ENCODE results near the gene SIRPB1. TPM values are rescaled to one million over a fixed set of nuclear protein-coding genes. Genes with fewer than 3 reads are reported as not detected.

Gene SIRPB1
- polyA plus RNA-seq, 4 donors, result 0.22 to 1.5 (median 0.54) TPM; not detected in 1

DNA sequence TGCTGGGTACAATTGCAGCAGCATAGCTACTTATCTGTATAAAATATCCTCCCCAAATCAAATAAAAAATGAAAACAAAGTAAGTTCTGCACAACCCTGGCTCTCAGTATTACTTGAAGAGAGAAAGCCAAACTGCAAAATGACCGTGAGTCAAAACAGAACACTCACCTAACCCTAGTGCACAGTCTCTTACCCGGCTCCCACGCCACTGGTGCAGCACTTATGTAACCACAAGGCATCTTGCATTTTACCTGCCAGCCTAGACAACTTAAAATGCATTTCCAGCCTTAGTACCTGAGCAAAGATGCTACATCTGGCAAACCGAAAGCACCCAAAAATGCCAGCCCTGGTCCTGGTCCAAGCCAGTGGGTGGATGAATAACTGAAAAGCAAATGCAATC lies 12.4 kb upstream of the SIRPB1 start:
- FAIRE-seq (no peak), DNase-seq (no peak)
- Histone ChIP-seq H3K36me3 (ENCODE audit: control insufficient read depth in 3 of 3, insufficient read depth in 2 of 3, low read depth in 1 of 3, low read length in 3 of 3) (no peaks in the 10 kb centered on the region), H3K27me3 (ENCODE audit: control insufficient read depth in 3 of 3, insufficient read depth in 3 of 3, low read length in 3 of 3) (no peaks in the 10 kb centered on the region), H3K4me3 (ENCODE audit: low read depth in 1 of 3, low read length in 3 of 3) (no peak overlapping the region), H3K4me1 (ENCODE audit: control insufficient read depth in 3 of 3, insufficient read depth in 2 of 3, low read depth in 1 of 3, low read length in 2 of 3) (no peaks in the 10 kb centered on the region), H3K9me3 (ENCODE audit: control insufficient read depth in 2 of 2, insufficient read depth in 1 of 2, low read depth in 1 of 2, low read length in 1 of 2) (no peaks in the 10 kb centered on the region), H3K27ac (ENCODE audit: low read depth in 1 of 3, low read length in 2 of 3) (no peak overlapping the region)
- WGBS, 3 donors, result 74 to 85% (median 75%) methylated on average over 4 of the region's 4 CpGs

DNA sequence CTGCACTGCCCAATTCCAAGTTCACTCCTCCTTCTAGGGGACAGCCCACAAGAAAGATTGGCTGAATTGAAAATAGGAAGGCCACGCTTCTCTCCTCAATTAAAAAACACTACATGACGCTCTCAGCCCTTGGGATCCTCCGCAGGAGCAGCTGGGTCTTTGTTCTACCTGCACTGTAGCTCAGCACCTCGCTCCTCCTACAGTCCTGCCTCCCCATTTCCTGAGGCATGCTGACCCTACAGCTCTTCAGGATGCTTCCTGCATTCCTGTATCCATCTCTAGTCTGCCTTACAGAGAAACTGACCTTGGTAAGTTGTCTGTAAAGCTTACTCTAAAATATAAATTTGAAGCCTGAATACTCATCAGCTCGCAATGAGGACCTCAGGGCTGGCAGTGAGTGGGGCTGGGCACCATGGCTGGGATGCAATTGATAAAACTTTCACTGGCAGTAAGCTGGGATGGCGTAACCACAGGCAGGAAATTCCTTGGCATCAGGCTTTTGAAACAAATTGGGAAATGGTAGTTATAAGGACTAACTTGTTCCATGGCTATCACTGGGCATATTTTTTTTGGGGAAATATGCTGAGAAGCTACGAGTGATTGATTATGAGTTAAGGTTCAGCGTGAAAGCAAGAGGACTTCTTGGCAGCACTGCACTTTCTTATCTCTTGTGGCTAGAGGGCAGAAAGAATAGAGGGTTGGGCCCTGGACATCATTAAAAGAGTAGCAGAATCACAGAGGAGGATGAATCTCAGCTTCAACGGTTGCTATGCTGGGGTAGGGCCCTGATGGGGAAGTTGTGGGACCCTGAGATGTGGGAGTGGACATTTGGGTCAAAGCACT lies 11.7 kb upstream of the SIRPB1 start:
- Histone ChIP-seq H3K4me3 (ENCODE audit: low read depth in 1 of 3, low read length in 3 of 3) (no peak overlapping the region), H3K27me3 (ENCODE audit: control insufficient read depth in 3 of 3, insufficient read depth in 3 of 3, low read length in 3 of 3) (no peaks in the 10 kb centered on the region), H3K9me3 (ENCODE audit: control insufficient read depth in 2 of 2, insufficient read depth in 1 of 2, low read depth in 1 of 2, low read length in 1 of 2) (no peaks in the 10 kb centered on the region), H3K4me1 (ENCODE audit: control insufficient read depth in 3 of 3, insufficient read depth in 2 of 3, low read depth in 1 of 3, low read length in 2 of 3) (no peaks in the 10 kb centered on the region), H3K27ac (ENCODE audit: low read depth in 1 of 3, low read length in 2 of 3) (no peak overlapping the region), H3K36me3 (ENCODE audit: control insufficient read depth in 3 of 3, insufficient read depth in 2 of 3, low read depth in 1 of 3, low read length in 3 of 3) (no peaks in the 10 kb centered on the region)
- FAIRE-seq, result no peak
- WGBS, 3 donors, result 54 to 60% (median 56%) methylated on average over 9 of the region's 9 CpGs
- DNase-seq, result no peak

DNA sequence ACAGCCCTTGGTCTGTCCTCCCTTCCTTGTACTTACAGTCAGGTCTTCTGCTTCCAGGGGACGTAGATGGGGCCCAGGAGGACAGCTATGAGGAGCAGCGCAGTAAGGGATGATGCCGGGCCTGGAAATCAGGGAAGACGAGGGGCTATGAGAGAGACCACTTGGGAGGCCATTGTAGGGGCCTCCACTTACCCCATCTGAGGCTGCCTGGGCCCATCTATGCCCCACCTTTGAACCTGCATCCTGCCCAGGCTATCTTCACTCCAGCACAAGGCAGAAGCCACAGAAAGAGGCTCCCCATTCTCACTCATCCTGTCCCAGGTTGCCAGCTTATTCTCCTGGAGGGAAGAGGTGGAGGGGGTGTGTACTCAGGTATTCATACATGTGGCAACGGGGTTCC lies 10.4 kb upstream of the SIRPB1 start:
- Histone ChIP-seq H3K9me3 (ENCODE audit: control insufficient read depth in 2 of 2, insufficient read depth in 1 of 2, low read depth in 1 of 2, low read length in 1 of 2) (no peaks in the 10 kb centered on the region), H3K27ac (ENCODE audit: low read depth in 1 of 3, low read length in 2 of 3) (no peak overlapping the region), H3K36me3 (ENCODE audit: control insufficient read depth in 3 of 3, insufficient read depth in 2 of 3, low read depth in 1 of 3, low read length in 3 of 3) (no peaks in the 10 kb centered on the region), H3K27me3 (ENCODE audit: control insufficient read depth in 3 of 3, insufficient read depth in 3 of 3, low read length in 3 of 3) (no peaks in the 10 kb centered on the region), H3K4me1 (ENCODE audit: control insufficient read depth in 3 of 3, insufficient read depth in 2 of 3, low read depth in 1 of 3, low read length in 2 of 3) (no peaks in the 10 kb centered on the region), H3K4me3 (ENCODE audit: low read depth in 1 of 3, low read length in 3 of 3) (no peak overlapping the region)
- FAIRE-seq (no peak), DNase-seq (no peak)
- 81 to 93% (median 86%) methylated on average over 5 of the region's 5 CpGs for WGBS, 3 donors

- no peak overlapping the region for H3K27ac ChIP-seq (ENCODE audit: low read depth in 1 of 3, low read length in 2 of 3)
- H3K9me3 ChIP-seq (ENCODE audit: control insufficient read depth in 2 of 2, insufficient read depth in 1 of 2, low read depth in 1 of 2, low read length in 1 of 2), result no peaks in the 10 kb centered on the region
- DNase-seq (no peak), FAIRE-seq (no peak)
- 71 to 80% (median 77%) methylated on average over 5 of the region's 5 CpGs for WGBS, 3 donors
- no peak overlapping the region for H3K4me3 ChIP-seq (ENCODE audit: low read depth in 1 of 3, low read length in 3 of 3)
- no peaks in the 10 kb centered on the region for H3K36me3 ChIP-seq (ENCODE audit: control insufficient read depth in 3 of 3, insufficient read depth in 2 of 3, low read depth in 1 of 3, low read length in 3 of 3)
- H3K27me3 ChIP-seq (ENCODE audit: control insufficient read depth in 3 of 3, insufficient read depth in 3 of 3, low read length in 3 of 3), result no peaks in the 10 kb centered on the region
- H3K4me1 ChIP-seq (ENCODE audit: control insufficient read depth in 3 of 3, insufficient read depth in 2 of 3, low read depth in 1 of 3, low read length in 2 of 3), result no peaks in the 10 kb centered on the region
Measured at GRCh38 chr20:1629321-1629720, 9.5 kb upstream of the SIRPB1 start.

DNA sequence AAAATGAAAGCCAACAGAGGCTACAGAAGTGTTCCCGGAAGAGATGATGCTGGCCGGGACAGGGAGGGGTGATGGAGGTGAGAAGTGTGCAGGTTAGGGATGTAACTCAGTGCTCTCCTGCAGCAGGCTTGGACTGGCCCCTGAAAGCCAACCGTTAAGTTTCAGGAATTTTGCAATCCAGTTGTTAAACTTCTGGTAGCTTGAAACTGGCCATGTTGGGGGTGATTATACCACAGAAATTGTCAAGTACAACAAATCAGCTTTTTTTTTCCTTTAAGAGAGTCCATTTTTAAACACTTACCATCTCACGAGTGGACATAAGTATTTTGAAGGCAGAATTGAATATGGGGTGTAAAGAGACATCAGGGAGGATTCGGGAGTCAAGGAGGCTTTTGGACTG lies 8.8 kb upstream of the SIRPB1 start:
- no peak for FAIRE-seq
- no peaks in the 10 kb centered on the region for H3K9me3 ChIP-seq (ENCODE audit: control insufficient read depth in 2 of 2, insufficient read depth in 1 of 2, low read depth in 1 of 2, low read length in 1 of 2)
- H3K27ac ChIP-seq (ENCODE audit: low read depth in 1 of 3, low read length in 2 of 3), result no peak overlapping the region
- DNase-seq, result no peak
- no peaks in the 10 kb centered on the region for H3K4me1 ChIP-seq (ENCODE audit: control insufficient read depth in 3 of 3, insufficient read depth in 2 of 3, low read depth in 1 of 3, low read length in 2 of 3)
- no peaks in the 10 kb centered on the region for H3K27me3 ChIP-seq (ENCODE audit: control insufficient read depth in 3 of 3, insufficient read depth in 3 of 3, low read length in 3 of 3)
- H3K4me3 ChIP-seq (ENCODE audit: low read depth in 1 of 3, low read length in 3 of 3), result no peak overlapping the region
- H3K36me3 ChIP-seq (ENCODE audit: control insufficient read depth in 3 of 3, insufficient read depth in 2 of 3, low read depth in 1 of 3, low read length in 3 of 3), result no peaks in the 10 kb centered on the region
- WGBS, 3 donors, result 78 to 82% (median 81%) methylated on average over 5 of the region's 5 CpGs

GRCh38 chr20:1627200-1627550 lies 7.4 kb upstream of the SIRPB1 start:
- H3K4me1 ChIP-seq (ENCODE audit: control insufficient read depth in 3 of 3, insufficient read depth in 2 of 3, low read depth in 1 of 3, low read length in 2 of 3), result peaks cover 0 to 8% (median 0%) of the 10 kb centered on the region in 3 donors
- no peak overlapping the region for H3K4me3 ChIP-seq (ENCODE audit: low read depth in 1 of 3, low read length in 3 of 3)
- H3K27me3 ChIP-seq (ENCODE audit: control insufficient read depth in 3 of 3, insufficient read depth in 3 of 3, low read length in 3 of 3), result no peaks in the 10 kb centered on the region
- no peaks in the 10 kb centered on the region for H3K36me3 ChIP-seq (ENCODE audit: control insufficient read depth in 3 of 3, insufficient read depth in 2 of 3, low read depth in 1 of 3, low read length in 3 of 3)
- FAIRE-seq (no peak), DNase-seq (no peak)
- H3K9me3 ChIP-seq (ENCODE audit: control insufficient read depth in 2 of 2, insufficient read depth in 1 of 2, low read depth in 1 of 2, low read length in 1 of 2), result no peaks in the 10 kb centered on the region
- no peak overlapping the region for H3K27ac ChIP-seq (ENCODE audit: low read depth in 1 of 3, low read length in 2 of 3)
- 78 to 91% (median 84%) methylated on average over 2 of the region's 2 CpGs for WGBS, 3 donors

- H3K4me3 ChIP-seq (ENCODE audit: low read depth in 1 of 3, low read length in 3 of 3), result no peak overlapping the region
- DNase-seq, result no peak
- H3K27me3 ChIP-seq (ENCODE audit: control insufficient read depth in 3 of 3, insufficient read depth in 3 of 3, low read length in 3 of 3), result no peaks in the 10 kb centered on the region
- 58 to 73% (median 72%) methylated on average over 3 of the region's 3 CpGs for WGBS, 3 donors
- no peak for FAIRE-seq
- H3K36me3 ChIP-seq (ENCODE audit: control insufficient read depth in 3 of 3, insufficient read depth in 2 of 3, low read depth in 1 of 3, low read length in 3 of 3), result no peaks in the 10 kb centered on the region
- H3K4me1 ChIP-seq (ENCODE audit: control insufficient read depth in 3 of 3, insufficient read depth in 2 of 3, low read depth in 1 of 3, low read length in 2 of 3), result peaks cover 0 to 8% (median 0%) of the 10 kb centered on the region in 3 donors
- H3K27ac ChIP-seq (ENCODE audit: low read depth in 1 of 3, low read length in 2 of 3), result no peak overlapping the region
- no peaks in the 10 kb centered on the region for H3K9me3 ChIP-seq (ENCODE audit: control insufficient read depth in 2 of 2, insufficient read depth in 1 of 2, low read depth in 1 of 2, low read length in 1 of 2)
Measured at GRCh38 chr20:1626528-1627199, 6.9 kb upstream of the SIRPB1 start.

DNA sequence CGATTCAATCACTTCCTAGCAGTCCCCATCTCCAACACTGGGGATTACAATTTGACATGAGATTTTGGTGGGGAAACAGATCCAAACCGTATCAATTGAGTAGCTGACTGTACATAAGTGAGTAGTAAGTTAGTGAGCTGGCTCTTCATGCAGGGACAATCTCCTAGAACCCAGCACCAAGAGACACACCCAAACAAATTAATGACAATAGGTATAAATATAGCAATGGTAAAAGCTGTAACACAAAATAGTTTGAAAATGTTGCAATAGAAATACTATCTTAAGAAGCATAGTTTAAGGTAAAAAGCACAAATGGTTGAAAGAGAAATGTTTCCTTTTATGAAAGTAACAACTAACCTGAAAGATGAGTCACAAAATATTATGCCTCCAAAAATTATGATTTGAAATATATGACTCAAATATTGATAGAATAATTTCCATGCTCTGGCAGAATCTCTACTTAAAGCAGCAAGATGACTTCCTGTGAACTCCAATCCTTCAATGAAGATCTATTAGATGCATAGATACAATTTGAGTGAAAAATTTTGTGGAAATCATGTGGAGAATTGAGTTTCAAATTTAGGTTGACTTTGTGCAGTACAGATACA lies 5.4 kb upstream of the SIRPB1 start:
- Histone ChIP-seq H3K4me3 (ENCODE audit: low read depth in 1 of 3, low read length in 3 of 3) (no peak overlapping the region), H3K27ac (ENCODE audit: low read depth in 1 of 3, low read length in 2 of 3) (no peak overlapping the region), H3K36me3 (ENCODE audit: control insufficient read depth in 3 of 3, insufficient read depth in 2 of 3, low read depth in 1 of 3, low read length in 3 of 3) (no peaks in the 10 kb centered on the region), H3K9me3 (ENCODE audit: control insufficient read depth in 2 of 2, insufficient read depth in 1 of 2, low read depth in 1 of 2, low read length in 1 of 2) (no peaks in the 10 kb centered on the region), H3K4me1 (ENCODE audit: control insufficient read depth in 3 of 3, insufficient read depth in 2 of 3, low read depth in 1 of 3, low read length in 2 of 3) (peaks cover 0 to 8% (median 0%) of the 10 kb centered on the region in 3 donors), H3K27me3 (ENCODE audit: control insufficient read depth in 3 of 3, insufficient read depth in 3 of 3, low read length in 3 of 3) (no peaks in the 10 kb centered on the region)
- DNase-seq (no peak), FAIRE-seq (no peak)
- 62 to 70% (median 67%) methylated on average over 2 of the region's 2 CpGs for WGBS, 3 donors

Measured in small intestine (tissue), 7 donors.